ENCODE measurements around the gene MAPK4.

Gene MAPK4

DNA sequence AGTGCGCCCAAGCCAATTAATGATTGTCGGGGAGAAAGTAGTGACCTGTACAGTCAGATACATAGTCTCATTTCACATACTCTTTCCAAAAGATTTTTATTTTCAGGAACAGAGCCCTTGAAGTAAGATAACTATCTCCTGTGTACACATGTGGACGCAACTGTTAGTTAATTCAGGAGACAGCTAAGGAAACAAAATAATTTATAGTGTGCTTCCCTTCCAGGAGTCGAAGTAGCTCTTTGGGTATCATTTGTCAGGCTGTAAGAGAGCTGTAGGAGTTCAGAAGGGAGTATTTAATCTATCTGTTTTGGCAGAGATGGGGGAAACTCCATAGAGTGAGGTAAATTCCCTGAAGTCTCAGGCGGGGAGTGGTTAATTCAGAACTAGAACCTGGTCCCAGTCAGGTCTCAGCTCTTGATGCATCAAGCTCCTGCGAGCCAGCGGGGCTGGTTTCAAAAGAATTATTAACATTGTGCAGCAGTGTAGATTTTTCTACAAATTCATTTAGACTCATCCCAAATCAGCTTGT lies 63.0 kb downstream of the MAPK4 start:
- Histone ChIP-seq H3K27ac (ENCODE audit: low read length) (peak overlapping the region; percentile 74), H3K9me3 (ENCODE audit: control insufficient read depth in 2 of 2, low read length in 2 of 2) (no peaks in the 10 kb centered on the region), H3K4me1 (ENCODE audit: control insufficient read depth, insufficient read depth, low read length) (peaks cover 52% of the 10 kb centered on the region), H3K4me3 (ENCODE audit: low read length in 2 of 2) (no peak overlapping the region), H3K9ac (ENCODE audit: low read length in 2 of 2) (no peak overlapping the region), H3K36me3 (ENCODE audit: control insufficient read depth in 2 of 2, insufficient read depth in 2 of 2, low read length in 2 of 2) (no peaks in the 10 kb centered on the region), H3K27me3 (ENCODE audit: control insufficient read depth in 1 of 2, insufficient read depth in 2 of 2, low read length in 2 of 2) (no peaks in the 10 kb centered on the region)

DNA sequence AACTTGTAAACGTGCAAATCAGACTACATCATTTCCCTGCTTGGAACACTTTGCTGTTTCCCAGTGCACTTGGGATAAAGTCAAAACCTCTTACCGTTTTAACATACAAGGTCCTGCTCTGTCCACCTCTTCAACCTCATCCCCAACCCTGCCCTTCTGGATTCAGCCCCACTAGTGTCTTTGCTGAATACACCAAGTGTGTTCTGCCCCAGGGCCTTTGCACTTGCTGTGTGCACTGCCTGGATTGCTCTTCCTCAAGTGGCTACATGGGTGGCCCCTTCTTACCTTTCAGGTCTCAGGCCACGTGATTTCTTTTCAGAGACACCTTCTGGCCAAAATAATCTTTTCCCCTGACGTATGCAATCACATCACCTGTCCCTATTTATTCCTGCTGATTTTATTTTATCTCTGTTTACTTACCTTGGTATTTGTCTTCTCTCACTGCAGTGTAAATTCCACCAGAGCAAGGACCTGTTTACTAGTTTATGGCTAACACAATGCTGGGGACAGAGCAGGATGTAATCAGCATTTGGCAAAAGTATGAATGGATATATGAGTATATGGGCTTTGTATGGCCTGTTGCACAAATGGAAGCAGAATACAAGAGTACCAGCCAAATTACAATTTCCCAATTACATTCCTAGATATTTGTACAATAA lies 63.9 kb downstream of the MAPK4 start:
- H3K9ac ChIP-seq (ENCODE audit: low read length in 2 of 2), result no peak overlapping the region
- no peaks in the 10 kb centered on the region for H3K9me3 ChIP-seq (ENCODE audit: control insufficient read depth in 2 of 2, low read length in 2 of 2)
- peak overlapping the region; percentile 74 for H3K27ac ChIP-seq (ENCODE audit: low read length)
- H3K4me1 ChIP-seq (ENCODE audit: control insufficient read depth, insufficient read depth, low read length), result peaks cover 58% of the 10 kb centered on the region
- no peaks in the 10 kb centered on the region for H3K27me3 ChIP-seq (ENCODE audit: control insufficient read depth in 1 of 2, insufficient read depth in 2 of 2, low read length in 2 of 2)
- H3K4me3 ChIP-seq (ENCODE audit: low read length in 2 of 2), result no peak overlapping the region
- H3K36me3 ChIP-seq (ENCODE audit: control insufficient read depth in 2 of 2, insufficient read depth in 2 of 2, low read length in 2 of 2), result no peaks in the 10 kb centered on the region

DNA sequence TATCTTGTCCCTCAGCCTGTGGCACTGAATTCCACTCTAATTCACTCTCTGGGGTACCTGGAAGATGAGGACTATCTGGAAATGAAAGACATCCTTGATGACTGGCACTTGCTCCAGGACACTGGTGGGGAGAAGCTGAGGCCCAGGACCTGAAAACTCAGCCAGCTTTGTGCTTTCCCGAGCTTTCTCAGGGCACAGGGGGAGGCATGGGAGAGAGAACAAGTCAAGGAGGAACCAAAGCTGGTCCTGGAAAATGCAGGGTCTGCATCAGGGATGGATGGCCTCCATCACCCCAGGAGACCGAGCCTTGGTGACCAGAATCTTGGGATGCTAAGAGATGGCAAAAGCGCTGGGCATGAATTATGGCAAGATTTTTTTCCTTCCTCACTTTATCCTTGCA lies 65.1 kb downstream of the MAPK4 start:
- Histone ChIP-seq H3K9ac (ENCODE audit: low read length in 2 of 2) (no peak overlapping the region), H3K36me3 (ENCODE audit: control insufficient read depth in 2 of 2, insufficient read depth in 2 of 2, low read length in 2 of 2) (no peaks in the 10 kb centered on the region), H3K27ac (ENCODE audit: low read length) (no peak overlapping the region), H3K4me1 (ENCODE audit: control insufficient read depth, insufficient read depth, low read length) (peaks cover 64% of the 10 kb centered on the region), H3K27me3 (ENCODE audit: control insufficient read depth in 1 of 2, insufficient read depth in 2 of 2, low read length in 2 of 2) (no peaks in the 10 kb centered on the region), H3K4me3 (ENCODE audit: low read length in 2 of 2) (no peak overlapping the region), H3K9me3 (ENCODE audit: control insufficient read depth in 2 of 2, low read length in 2 of 2) (no peaks in the 10 kb centered on the region)

DNA sequence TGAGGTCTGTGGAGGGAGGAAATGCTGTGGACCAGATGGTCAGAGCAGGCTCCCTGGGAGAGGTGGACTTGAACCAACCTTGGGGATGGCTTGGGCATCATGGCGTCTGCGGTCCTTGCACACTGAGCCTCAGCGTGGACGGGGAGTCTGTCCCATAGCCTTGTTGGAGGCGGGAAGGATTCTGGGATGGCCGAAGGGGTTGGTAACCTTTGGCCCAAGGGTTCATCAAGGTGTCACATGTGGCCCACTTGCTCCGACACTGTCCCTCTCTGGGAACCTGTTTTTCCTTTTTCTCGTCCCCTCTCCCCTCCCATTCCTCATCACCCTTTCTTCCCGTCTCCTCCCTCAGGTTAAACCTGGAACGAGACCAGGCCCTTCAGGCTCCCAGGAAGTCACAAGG lies 66.4 kb downstream of the MAPK4 start:
- H3K9me3 ChIP-seq (ENCODE audit: control insufficient read depth in 2 of 2, low read length in 2 of 2), result no peaks in the 10 kb centered on the region
- H3K9ac ChIP-seq (ENCODE audit: low read length in 2 of 2), result no peak overlapping the region
- H3K36me3 ChIP-seq (ENCODE audit: control insufficient read depth in 2 of 2, insufficient read depth in 2 of 2, low read length in 2 of 2), result no peaks in the 10 kb centered on the region
- H3K27me3 ChIP-seq (ENCODE audit: control insufficient read depth in 1 of 2, insufficient read depth in 2 of 2, low read length in 2 of 2), result no peaks in the 10 kb centered on the region
- no peak overlapping the region for H3K27ac ChIP-seq (ENCODE audit: low read length)
- no peak overlapping the region for H3K4me3 ChIP-seq (ENCODE audit: low read length in 2 of 2)
- H3K4me1 ChIP-seq (ENCODE audit: control insufficient read depth, insufficient read depth, low read length), result peaks cover 67% of the 10 kb centered on the region

DNA sequence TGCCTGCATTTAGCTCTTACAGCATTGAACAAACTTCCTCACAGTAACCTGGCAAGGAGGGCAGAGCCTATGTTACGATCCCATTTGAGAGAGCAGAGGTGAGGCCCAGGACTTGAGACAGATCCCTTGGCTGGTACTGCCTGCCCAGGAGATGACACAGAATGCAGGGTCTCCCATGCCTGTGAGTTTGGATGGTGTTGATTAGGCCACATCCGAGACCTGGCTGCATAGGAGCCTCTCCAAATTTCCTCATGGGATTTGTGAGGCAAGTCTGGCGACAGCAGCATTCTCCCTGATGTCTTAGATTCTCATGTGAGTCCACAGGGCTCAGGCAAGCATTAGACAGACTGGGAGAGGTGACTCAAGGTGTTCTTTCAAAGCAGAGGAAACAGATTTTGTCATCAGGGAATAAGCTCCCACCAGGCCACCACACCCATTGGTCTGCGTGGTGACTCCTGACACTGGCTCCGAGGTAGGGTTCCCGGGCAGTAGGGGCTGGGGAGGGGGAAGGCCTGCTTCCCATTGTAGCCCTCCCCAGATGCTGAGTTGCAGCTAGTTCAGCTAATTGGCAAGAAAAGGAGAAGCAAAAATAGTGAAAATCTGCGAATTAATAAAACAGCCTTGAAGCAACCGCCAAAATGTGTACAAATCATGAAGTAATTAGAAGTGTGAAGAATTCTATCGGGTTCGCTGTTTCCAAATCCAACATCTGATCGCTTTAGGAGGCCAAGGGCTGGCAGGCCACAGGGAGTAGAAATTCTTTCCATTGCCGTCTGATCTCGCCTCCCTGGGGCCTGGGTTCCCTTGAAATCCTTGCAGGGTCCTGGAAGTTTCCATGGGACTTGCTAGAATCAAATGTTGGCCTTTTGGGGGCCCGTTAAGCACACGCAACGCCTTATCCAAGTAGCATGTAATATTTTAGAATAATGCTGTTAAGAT lies 68.0 kb downstream of the MAPK4 start:
- H3K27ac ChIP-seq (ENCODE audit: low read length), result peak overlapping the region; percentile 76
- peaks cover 67% of the 10 kb centered on the region for H3K4me1 ChIP-seq (ENCODE audit: control insufficient read depth, insufficient read depth, low read length)

DNA sequence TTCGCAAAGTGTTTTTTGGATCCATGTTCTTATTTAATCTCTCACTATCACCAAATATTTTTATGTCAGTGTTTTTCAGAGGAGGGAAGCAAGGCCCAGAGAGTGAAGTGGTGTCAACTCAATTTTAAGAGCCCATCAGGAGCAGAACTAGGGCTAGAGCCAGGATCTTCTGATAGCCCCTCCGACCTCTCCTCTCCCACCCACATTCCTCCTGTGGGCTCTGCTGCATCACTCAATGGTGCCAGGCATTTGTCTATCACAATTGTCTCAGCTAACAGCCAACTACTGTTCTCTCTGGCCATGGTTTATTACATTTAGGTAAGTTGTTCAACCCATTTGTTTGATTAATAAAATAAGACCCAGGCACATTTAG lies 68.6 kb downstream of the MAPK4 start:
- no peaks in the 10 kb centered on the region for H3K36me3 ChIP-seq (ENCODE audit: control insufficient read depth in 2 of 2, insufficient read depth in 2 of 2, low read length in 2 of 2)
- no peaks in the 10 kb centered on the region for H3K27me3 ChIP-seq (ENCODE audit: control insufficient read depth in 1 of 2, insufficient read depth in 2 of 2, low read length in 2 of 2)
- no peak overlapping the region for H3K4me3 ChIP-seq (ENCODE audit: low read length in 2 of 2)
- H3K9ac ChIP-seq (ENCODE audit: low read length in 2 of 2), result no peak overlapping the region
- H3K9me3 ChIP-seq (ENCODE audit: control insufficient read depth in 2 of 2, low read length in 2 of 2), result no peaks in the 10 kb centered on the region
- H3K4me1 ChIP-seq (ENCODE audit: control insufficient read depth, insufficient read depth, low read length), result peaks cover 68% of the 10 kb centered on the region
- H3K27ac ChIP-seq (ENCODE audit: low read length), result peak overlapping the region; percentile 76

More for the DNA sequence above, 68.0 kb downstream of the MAPK4 start:
- Histone ChIP-seq H3K4me3 (ENCODE audit: low read length in 2 of 2) (no peak overlapping the region), H3K9ac (ENCODE audit: low read length in 2 of 2) (no peak overlapping the region), H3K36me3 (ENCODE audit: control insufficient read depth in 2 of 2, insufficient read depth in 2 of 2, low read length in 2 of 2) (no peaks in the 10 kb centered on the region), H3K9me3 (ENCODE audit: control insufficient read depth in 2 of 2, low read length in 2 of 2) (no peaks in the 10 kb centered on the region), H3K27me3 (ENCODE audit: control insufficient read depth in 1 of 2, insufficient read depth in 2 of 2, low read length in 2 of 2) (no peaks in the 10 kb centered on the region)

DNA sequence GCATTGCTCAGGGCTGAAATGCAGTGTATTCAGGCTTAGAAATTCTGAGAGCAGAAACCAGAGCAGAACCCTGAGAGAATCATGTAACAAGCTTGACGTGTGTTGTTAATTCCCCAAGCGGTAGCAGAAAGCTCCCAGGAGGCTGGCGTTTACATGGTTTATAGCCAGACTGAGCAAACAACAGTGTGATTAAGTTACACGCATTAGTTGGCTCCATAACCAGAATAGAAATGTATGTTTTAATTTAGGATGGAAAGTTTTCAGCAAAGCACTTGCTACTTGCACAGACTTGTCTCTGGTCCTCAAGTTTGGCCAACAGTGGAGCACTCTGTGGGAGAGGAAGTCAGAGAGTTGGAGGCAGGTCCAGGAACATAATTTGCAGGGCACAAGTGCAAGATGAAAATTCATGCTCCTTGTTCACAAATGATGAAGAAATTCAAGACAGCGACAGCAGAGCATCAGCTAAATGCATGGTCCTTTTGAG lies 69.3 kb downstream of the MAPK4 start:
- H3K9me3 ChIP-seq (ENCODE audit: control insufficient read depth in 2 of 2, low read length in 2 of 2), result no peaks in the 10 kb centered on the region
- H3K4me3 ChIP-seq (ENCODE audit: low read length in 2 of 2), result no peak overlapping the region
- no peaks in the 10 kb centered on the region for H3K36me3 ChIP-seq (ENCODE audit: control insufficient read depth in 2 of 2, insufficient read depth in 2 of 2, low read length in 2 of 2)
- peak overlapping the region; percentile 76 for H3K27ac ChIP-seq (ENCODE audit: low read length)
- no peak overlapping the region for H3K9ac ChIP-seq (ENCODE audit: low read length in 2 of 2)
- peaks cover 70% of the 10 kb centered on the region for H3K4me1 ChIP-seq (ENCODE audit: control insufficient read depth, insufficient read depth, low read length)
- H3K27me3 ChIP-seq (ENCODE audit: control insufficient read depth in 1 of 2, insufficient read depth in 2 of 2, low read length in 2 of 2), result no peaks in the 10 kb centered on the region

DNA sequence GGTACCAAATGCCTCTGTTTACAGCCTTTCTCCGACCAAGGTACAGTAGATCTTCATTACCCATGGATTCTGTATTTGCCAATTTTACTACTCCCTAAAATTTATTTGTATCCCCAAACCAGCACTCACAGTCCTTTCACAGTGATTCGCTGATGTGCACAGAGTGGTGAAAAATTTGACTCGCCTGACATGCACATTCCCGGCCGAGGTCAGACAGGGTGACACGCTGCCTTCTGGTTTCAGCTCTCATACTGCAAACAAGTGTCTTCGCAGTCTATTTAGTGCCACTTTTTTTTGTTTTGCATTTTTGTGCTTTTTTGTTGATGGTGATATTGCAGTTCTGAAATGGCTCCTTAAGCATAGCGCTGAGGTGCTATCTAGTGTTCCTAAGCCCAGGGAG lies 71.0 kb downstream of the MAPK4 start:
- Histone ChIP-seq H3K9ac (ENCODE audit: low read length in 2 of 2) (no peak overlapping the region), H3K27me3 (ENCODE audit: control insufficient read depth in 1 of 2, insufficient read depth in 2 of 2, low read length in 2 of 2) (no peaks in the 10 kb centered on the region), H3K36me3 (ENCODE audit: control insufficient read depth in 2 of 2, insufficient read depth in 2 of 2, low read length in 2 of 2) (no peaks in the 10 kb centered on the region), H3K9me3 (ENCODE audit: control insufficient read depth in 2 of 2, low read length in 2 of 2) (no peaks in the 10 kb centered on the region), H3K4me1 (ENCODE audit: control insufficient read depth, insufficient read depth, low read length) (peaks cover 72% of the 10 kb centered on the region), H3K4me3 (ENCODE audit: low read length in 2 of 2) (no peak overlapping the region), H3K27ac (ENCODE audit: low read length) (peak overlapping the region; percentile 76)

DNA sequence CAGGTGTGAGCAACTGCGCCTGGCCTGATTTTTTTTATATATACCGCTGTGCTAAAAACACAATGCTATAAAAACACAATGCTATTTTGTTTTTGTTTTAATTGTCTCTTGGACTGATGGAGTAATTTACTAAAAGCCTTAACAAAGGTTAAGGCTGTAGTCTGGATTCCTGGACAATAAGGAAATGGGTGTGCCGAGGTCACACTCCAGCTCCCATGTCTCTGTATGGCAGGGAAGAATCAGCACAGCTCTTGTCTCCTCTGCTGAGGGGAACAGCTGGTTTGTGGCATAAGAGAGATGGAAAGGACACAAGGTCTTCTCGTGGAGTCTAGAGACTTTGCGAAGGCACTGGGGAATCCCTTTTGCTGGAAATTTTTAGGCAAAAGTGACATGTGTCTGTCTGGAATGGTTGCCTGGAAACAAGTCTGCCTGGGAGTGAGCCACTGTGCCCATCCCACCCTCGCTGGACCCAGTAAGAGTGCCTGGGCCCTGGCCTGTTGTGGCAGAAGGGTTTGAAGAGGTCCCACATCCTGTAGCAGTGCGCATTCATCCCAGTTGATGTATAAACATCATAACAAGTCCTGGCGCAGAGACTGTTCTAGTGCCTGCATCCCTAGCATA lies 73.1 kb downstream of the MAPK4 start:
- Histone ChIP-seq H3K36me3 (ENCODE audit: control insufficient read depth in 2 of 2, insufficient read depth in 2 of 2, low read length in 2 of 2) (no peaks in the 10 kb centered on the region), H3K4me3 (ENCODE audit: low read length in 2 of 2) (no peak overlapping the region), H3K9me3 (ENCODE audit: control insufficient read depth in 2 of 2, low read length in 2 of 2) (no peaks in the 10 kb centered on the region), H3K27ac (ENCODE audit: low read length) (peak overlapping the region; percentile 69), H3K4me1 (ENCODE audit: control insufficient read depth, insufficient read depth, low read length) (peaks cover 74% of the 10 kb centered on the region), H3K27me3 (ENCODE audit: control insufficient read depth in 1 of 2, insufficient read depth in 2 of 2, low read length in 2 of 2) (no peaks in the 10 kb centered on the region), H3K9ac (ENCODE audit: low read length in 2 of 2) (no peak overlapping the region)

DNA sequence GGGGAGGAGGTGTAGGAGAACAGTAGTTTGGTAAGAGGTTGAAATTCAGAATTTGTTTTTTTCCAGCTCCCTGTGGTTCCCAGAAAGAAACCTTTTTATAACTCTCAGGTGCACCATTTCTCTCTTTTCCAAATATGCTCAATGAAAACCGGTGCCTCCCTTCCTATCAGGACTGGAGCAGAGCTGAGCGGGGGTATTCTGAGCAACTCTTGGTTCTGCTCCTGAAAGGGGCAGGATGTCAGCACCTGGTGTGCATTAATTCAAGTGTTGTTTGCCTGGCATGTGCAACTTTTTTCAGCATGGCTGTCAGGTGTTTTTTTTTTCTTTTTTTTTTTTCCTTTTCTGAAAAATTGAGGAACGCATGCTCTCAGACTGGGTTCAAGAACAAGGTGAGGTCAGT lies 74.1 kb downstream of the MAPK4 start:
- H3K4me3 ChIP-seq (ENCODE audit: low read length in 2 of 2), result no peak overlapping the region
- no peaks in the 10 kb centered on the region for H3K9me3 ChIP-seq (ENCODE audit: control insufficient read depth in 2 of 2, low read length in 2 of 2)
- no peaks in the 10 kb centered on the region for H3K27me3 ChIP-seq (ENCODE audit: control insufficient read depth in 1 of 2, insufficient read depth in 2 of 2, low read length in 2 of 2)
- peak overlapping the region; percentile 69 for H3K27ac ChIP-seq (ENCODE audit: low read length)
- no peaks in the 10 kb centered on the region for H3K36me3 ChIP-seq (ENCODE audit: control insufficient read depth in 2 of 2, insufficient read depth in 2 of 2, low read length in 2 of 2)
- H3K4me1 ChIP-seq (ENCODE audit: control insufficient read depth, insufficient read depth, low read length), result peaks cover 75% of the 10 kb centered on the region
- H3K9ac ChIP-seq (ENCODE audit: low read length in 2 of 2), result no peak overlapping the region
